GM10266 (cell line): ENCODE data around the gene COL18A1.

Experiments used
- DNase-seq: peaks from one replicate; pipeline ENCODE4 v3.0.0; 2012; ENCODE audit errors: extremely low spot score
- TF ChIP-seq, protein P1 (sequence below): IDR thresholded peaks from 2 replicates; pipeline ENCODE4 v1.5.1; 2012; ENCODE audit warnings: mild to moderate bottlenecking, low read depth; ENCODE audit not compliant: control insufficient read depth, insufficient read depth; ENCODE audit errors: missing control alignments

Gene COL18A1

DNA sequence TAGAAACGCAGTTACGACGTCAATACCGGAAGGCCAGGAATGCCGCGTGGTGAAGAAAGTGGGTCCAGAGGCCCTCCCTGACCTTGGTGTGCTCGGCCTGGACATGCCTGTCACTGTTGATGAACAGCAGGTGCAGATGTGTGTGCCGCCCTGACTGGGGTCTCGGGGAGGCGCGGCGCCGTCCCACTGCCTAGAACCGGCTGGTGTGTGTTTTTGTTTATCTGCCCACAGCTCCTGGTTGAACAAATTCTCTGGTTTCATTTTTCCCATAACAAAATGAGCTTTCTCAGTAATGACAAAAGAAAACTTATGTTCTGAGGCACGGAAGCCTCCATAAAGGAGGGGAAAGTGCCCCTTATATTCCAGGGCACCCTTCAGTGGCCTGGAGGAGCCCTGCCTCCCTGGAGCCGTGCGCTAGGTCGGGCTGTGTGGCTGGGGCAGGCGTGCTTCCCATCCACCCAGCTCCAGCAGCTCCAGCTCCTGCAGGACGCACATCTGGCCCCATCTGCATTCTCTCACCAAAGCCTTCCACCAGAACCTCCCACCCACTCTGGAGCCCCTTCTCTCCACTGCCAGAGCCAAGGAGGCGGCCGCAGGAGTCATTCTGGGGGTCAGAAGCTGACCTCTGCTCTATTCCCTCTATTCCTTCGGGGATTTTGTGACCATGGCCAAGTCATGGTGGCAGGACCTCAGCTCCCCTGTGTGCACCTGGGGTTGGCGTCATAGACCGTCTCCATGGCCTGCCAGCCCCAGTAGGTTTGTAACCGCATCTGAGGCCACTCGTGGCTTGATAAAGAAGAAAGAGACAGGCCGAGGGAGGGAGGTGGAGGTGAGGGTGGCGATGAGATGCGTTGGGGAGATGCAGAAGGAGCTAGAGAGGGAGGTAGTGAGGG is 20.1 kb upstream of the COL18A1 start:
- TF ChIP-seq, protein P1, sequence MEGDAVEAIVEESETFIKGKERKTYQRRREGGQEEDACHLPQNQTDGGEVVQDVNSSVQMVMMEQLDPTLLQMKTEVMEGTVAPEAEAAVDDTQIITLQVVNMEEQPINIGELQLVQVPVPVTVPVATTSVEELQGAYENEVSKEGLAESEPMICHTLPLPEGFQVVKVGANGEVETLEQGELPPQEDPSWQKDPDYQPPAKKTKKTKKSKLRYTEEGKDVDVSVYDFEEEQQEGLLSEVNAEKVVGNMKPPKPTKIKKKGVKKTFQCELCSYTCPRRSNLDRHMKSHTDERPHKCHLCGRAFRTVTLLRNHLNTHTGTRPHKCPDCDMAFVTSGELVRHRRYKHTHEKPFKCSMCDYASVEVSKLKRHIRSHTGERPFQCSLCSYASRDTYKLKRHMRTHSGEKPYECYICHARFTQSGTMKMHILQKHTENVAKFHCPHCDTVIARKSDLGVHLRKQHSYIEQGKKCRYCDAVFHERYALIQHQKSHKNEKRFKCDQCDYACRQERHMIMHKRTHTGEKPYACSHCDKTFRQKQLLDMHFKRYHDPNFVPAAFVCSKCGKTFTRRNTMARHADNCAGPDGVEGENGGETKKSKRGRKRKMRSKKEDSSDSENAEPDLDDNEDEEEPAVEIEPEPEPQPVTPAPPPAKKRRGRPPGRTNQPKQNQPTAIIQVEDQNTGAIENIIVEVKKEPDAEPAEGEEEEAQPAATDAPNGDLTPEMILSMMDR: no peak
- no peak for DNase-seq

DNA sequence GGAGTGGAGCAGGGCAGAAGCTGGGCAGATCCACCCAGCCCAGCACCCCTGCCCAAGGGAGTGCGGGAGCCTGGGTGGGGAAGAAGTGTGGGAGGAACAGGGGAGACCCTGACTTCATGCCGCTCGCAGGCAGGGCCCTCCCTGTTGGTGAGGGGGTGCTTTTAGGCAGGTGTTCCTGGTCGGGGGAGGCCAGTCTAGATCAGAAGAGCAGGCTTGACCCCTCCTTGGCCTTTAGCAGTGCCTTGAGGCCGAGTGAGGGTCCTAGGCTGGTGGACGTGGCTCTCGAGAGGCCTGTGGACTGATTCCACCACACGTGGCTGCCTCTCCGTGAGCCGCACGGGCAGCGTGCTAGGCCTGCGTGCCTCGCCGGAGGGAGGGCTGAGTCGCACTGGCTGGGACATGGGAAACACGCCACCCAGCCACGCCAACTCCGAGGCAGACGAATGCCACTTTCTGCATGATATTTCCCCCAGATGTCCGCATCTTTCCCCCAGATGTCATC is 19.4 kb upstream of the COL18A1 start:
- TF ChIP-seq, protein P1: no peak
- no peak for DNase-seq

DNA sequence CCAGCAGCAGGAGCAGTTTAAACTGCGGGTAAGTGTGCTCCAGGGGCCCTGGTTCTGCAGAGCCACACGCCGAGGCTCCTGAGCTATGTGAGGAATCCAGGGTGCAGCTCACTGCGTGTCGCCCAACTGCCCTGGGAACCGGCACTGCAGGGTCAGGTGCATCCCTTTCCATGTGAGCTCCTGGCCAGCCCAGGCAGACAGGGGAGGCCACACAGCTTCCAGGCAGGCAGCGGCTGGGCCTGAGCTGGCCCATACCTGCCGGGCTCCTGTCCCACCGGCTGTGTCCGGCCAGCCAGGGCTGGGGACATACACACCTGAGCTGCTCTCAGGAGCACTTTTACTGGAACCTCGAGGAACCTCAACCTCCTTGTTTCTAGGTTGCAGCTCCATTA is 18.6 kb upstream of the COL18A1 start:
- TF ChIP-seq, protein P1: no peak

DNA sequence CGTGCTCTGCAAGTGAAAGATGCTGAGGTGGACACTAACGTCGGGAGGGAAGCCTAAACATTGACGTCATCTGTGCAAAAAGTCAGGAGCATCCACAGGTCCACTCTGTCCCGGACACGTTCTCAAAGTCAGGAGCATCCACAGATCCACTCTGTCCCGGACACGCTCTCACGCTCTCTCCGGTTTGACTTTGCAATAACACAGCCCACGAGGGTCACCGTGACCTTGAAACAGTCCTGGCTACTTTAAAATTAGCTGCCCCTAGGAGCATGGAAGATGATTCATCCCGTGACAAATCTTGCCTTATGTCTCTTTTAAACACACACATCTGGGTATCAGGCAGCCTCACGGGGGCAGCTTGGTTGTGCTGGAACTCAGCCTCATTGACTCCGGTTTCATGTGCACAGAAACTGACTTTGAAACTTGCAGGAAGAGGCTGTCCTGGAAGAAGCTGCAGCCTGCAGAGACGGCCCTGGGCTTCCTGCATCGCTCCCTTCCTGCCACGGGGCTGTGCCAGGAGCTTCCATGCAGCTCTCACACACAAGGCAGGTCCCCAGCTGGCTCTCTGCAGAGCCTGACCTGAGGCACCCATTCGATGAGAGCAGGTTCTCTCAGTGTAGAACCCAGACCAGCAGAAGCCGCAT is 18.1 kb upstream of the COL18A1 start:
- no peak for DNase-seq
- TF ChIP-seq, protein P1: no peak

More for the DNA sequence above, 18.6 kb upstream of the COL18A1 start:
- no peak for DNase-seq

GRCh38 chr21:45387506-45387905 is 17.5 kb upstream of the COL18A1 start:
- DNase-seq: no peak
- TF ChIP-seq, protein P1: no peak

- no peak for DNase-seq
- TF ChIP-seq, protein P1: no peak
These were observed 16.9 kb upstream of the COL18A1 start for GRCh38 chr21:45388011-45388521.
